Neural cell (in vitro differentiated cells): ENCODE measurements around the gene HMGB3. TPM values are rescaled to one million over a fixed set of nuclear protein-coding genes. Genes with fewer than 3 reads are reported as not detected.
"Not testable (repeated sequence)": the region's sequence is repeated elsewhere in the genome, so short reads cannot be mapped to it uniquely, and the experiment has no call there.

Source experiments
- H2AFZ ChIP-seq: fragments of 200-600, 300-800 bp; sonication (generic), shearing (Covaris generic); 2 replicates; pipeline ENCODE4 v1.6.0; 2014; ENCODE audit warnings: low read depth, mild to moderate bottlenecking, antibody characterized with exemption, low read length, moderate library complexity
- H3F3A ChIP-seq: fragments of 200-600 bp; shearing (Covaris generic); 2 replicates; pipeline ENCODE4 v1.6.1; 2016; ENCODE audit warnings: mild to moderate bottlenecking, moderate library complexity, mixed read lengths, antibody characterized with exemption, low read length; ENCODE audit not compliant: insufficient read depth, poor library complexity, severe bottlenecking
- H3K27ac ChIP-seq: fragments of 200-600, 300-800 bp; sonication (generic), shearing (Covaris generic); 2 replicates; pipeline ENCODE4 v1.5.1; 2014; ENCODE audit warnings: mild to moderate bottlenecking, low read length, moderate library complexity
- H3K27me3 ChIP-seq: fragments of 300-800, 200-600 bp; sonication (generic), shearing (Covaris generic); 2 replicates; pipeline ENCODE4 v1.6.0; 2014; ENCODE audit warnings: mild to moderate bottlenecking, low read depth, low read length, moderate library complexity; ENCODE audit not compliant: insufficient read depth
- H3K36me3 ChIP-seq: fragments of 300-800, 200-600 bp; sonication (generic), shearing (Covaris generic); 2 replicates; pipeline ENCODE4 v1.5.1; 2014; ENCODE audit warnings: mild to moderate bottlenecking, antibody characterized with exemption, low read length, moderate library complexity; ENCODE audit not compliant: insufficient read depth
- H3K4me2 ChIP-seq: fragments of 300-800, 200-600 bp; sonication (generic), shearing (Covaris generic); 2 replicates; pipeline ENCODE4 v1.6.0; 2014; ENCODE audit warnings: mild to moderate bottlenecking, low read length
- H3K4me3 ChIP-seq: fragments of 300-800, 200-600 bp; sonication (generic), shearing (Covaris generic); 2 replicates; pipeline ENCODE4 v1.5.1; 2014; ENCODE audit warnings: mild to moderate bottlenecking, low read length, moderate library complexity
- H3K79me2 ChIP-seq: fragments of 200-600 bp; shearing (Covaris generic); replicated peaks from 2 replicates; pipeline ENCODE4 v1.6.0; 2014; ENCODE audit warnings: mild to moderate bottlenecking, low read length, moderate library complexity; ENCODE audit not compliant: insufficient read depth
- H3K9ac ChIP-seq: fragments of 300-800, 200-600 bp; sonication (generic), shearing (Covaris generic); 2 replicates; pipeline ENCODE4 v1.6.1; 2016; ENCODE audit warnings: mild to moderate bottlenecking, low read length, mixed read lengths
- H3K9me2 ChIP-seq: fragments of 200-600 bp; shearing (Covaris generic); 2 replicates; pipeline ENCODE4 v1.6.1; 2016; ENCODE audit warnings: mild to moderate bottlenecking, low read length, mixed read lengths; ENCODE audit not compliant: insufficient read depth
- H3K9me3 ChIP-seq: fragments of 200-600, 300-800 bp; sonication (generic), shearing (Covaris generic); 2 replicates; pipeline ENCODE4 v1.6.1; 2016; ENCODE audit warnings: mild to moderate bottlenecking, mixed run types, low read length, moderate library complexity, mixed read lengths
- H4K20me1 ChIP-seq: fragments of 200-600 bp; shearing (Covaris generic); 2 replicates; pipeline ENCODE4 v1.6.1; 2016; ENCODE audit warnings: mild to moderate bottlenecking, mixed run types; ENCODE audit not compliant: insufficient read depth
- CTCF ChIP-seq: fragments of 450-650 bp; IDR thresholded peaks from 2 replicates; pipeline ENCODE4 v1.5.1; 2014; ENCODE audit warnings: antibody characterized with exemption, mild to moderate bottlenecking, moderate library complexity; ENCODE audit not compliant: poor library complexity, severe bottlenecking
- EP300 ChIP-seq: fragments of 450-650 bp; conservative IDR thresholded peaks from 2 replicates; pipeline ENCODE4 v1.6.1; 2014; ENCODE audit warnings: antibody characterized with exemption, mild to moderate bottlenecking, moderate library complexity; ENCODE audit not compliant: poor library complexity, severe bottlenecking
- EZH2 ChIP-seq: fragments of 200-600, 300-800 bp; shearing (Covaris generic), sonication (generic); IDR thresholded peaks from 2 replicates; pipeline ENCODE4 v1.6.1; 2014; ENCODE audit warnings: antibody characterized with exemption, low read length, borderline replicate concordance, mild to moderate bottlenecking; ENCODE audit not compliant: insufficient read depth, poor library complexity, severe bottlenecking
- MXI1 ChIP-seq: fragments of 450-650 bp; conservative IDR thresholded peaks from 2 replicates; pipeline ENCODE4 v1.6.1; 2014; ENCODE audit warnings: antibody characterized with exemption, mild to moderate bottlenecking; ENCODE audit not compliant: poor library complexity, severe bottlenecking
- POLR2AphosphoS5 ChIP-seq: IDR thresholded peaks from 2 replicates; pipeline ENCODE4 v1.6.1; 2012
- RAD21 ChIP-seq: fragments of 450-650 bp; conservative IDR thresholded peaks from 2 replicates; pipeline ENCODE4 v1.6.1; 2014; ENCODE audit warnings: antibody characterized with exemption, mild to moderate bottlenecking, moderate library complexity
- REST ChIP-seq: IDR thresholded peaks from 2 replicates; pipeline ENCODE4 v1.6.1; 2012; ENCODE audit warnings: borderline replicate concordance
- SMC3 ChIP-seq: fragments of 450-650 bp; conservative IDR thresholded peaks from 2 replicates; pipeline ENCODE4 v1.6.1; 2014; ENCODE audit warnings: antibody characterized with exemption, mild to moderate bottlenecking, moderate library complexity; ENCODE audit not compliant: poor library complexity
- TAF1 ChIP-seq: IDR thresholded peaks from 2 replicates; pipeline ENCODE4 v1.6.1; 2012; ENCODE audit warnings: low read depth
- polyA plus RNA-seq: library from polyadenylated mRNA; depleted of rRNA; stranded (reverse); fragments of >200 nt; gene quantifications from 2 replicates; pipeline ENCODE4 v1.2.3, GENCODE V29; 2014

The HMGB3 gene
- polyA plus RNA-seq, 1 donor from 2014 or later: 249 TPM

GRCh38 chrX:150961631-150962030, 21.5 kb upstream of the HMGB3 start:
- H2AFZ ChIP-seq: no peak overlapping the region
- H3K79me2 ChIP-seq: no peaks in the 10 kb centered on the region
- H3K27me3 ChIP-seq: no peaks in the 10 kb centered on the region
- H3F3A ChIP-seq: no peaks in the 10 kb centered on the region
- H3K9ac ChIP-seq: no peak overlapping the region
- no peak overlapping the region for H3K4me3 ChIP-seq
- H3K9me2 ChIP-seq: no peaks in the 10 kb centered on the region
- TF ChIP-seq POLR2AphosphoS5 (no peak), REST (no peak), EZH2 (no peak), RAD21 (no peak), CTCF (no peak), TAF1 (no peak), EP300 (no peak), SMC3 (no peak), MXI1 (no peak)
- H3K27ac ChIP-seq: no peak overlapping the region
- H3K9me3 ChIP-seq: no peaks in the 10 kb centered on the region
- no peaks in the 10 kb centered on the region for H4K20me1 ChIP-seq
- no peak overlapping the region for H3K4me2 ChIP-seq
- H3K36me3 ChIP-seq: no peaks in the 10 kb centered on the region

- not testable (repeated sequence) for H3F3A ChIP-seq, H3K27me3 ChIP-seq, H3K36me3 ChIP-seq, H3K9me2 ChIP-seq, H2AFZ ChIP-seq, H3K9ac ChIP-seq, H3K79me2 ChIP-seq, H4K20me1 ChIP-seq, H3K9me3 ChIP-seq, H3K27ac ChIP-seq, H3K4me3 ChIP-seq, H3K4me2 ChIP-seq
Measured at GRCh38 chrX:150964416-150964815, 18.7 kb upstream of the HMGB3 start.

GRCh38 chrX:150966235-150966634, 16.9 kb upstream of the HMGB3 start:
- Histone ChIP-seq H3K9me3 (no peaks in the 10 kb centered on the region), H2AFZ (no peak overlapping the region), H3F3A (no peaks in the 10 kb centered on the region), H3K79me2 (no peaks in the 10 kb centered on the region), H4K20me1 (no peaks in the 10 kb centered on the region), H3K27ac (no peak overlapping the region), H3K36me3 (no peaks in the 10 kb centered on the region), H3K9me2 (no peaks in the 10 kb centered on the region), H3K4me2 (no peak overlapping the region), H3K9ac (no peak overlapping the region), H3K27me3 (no peaks in the 10 kb centered on the region), H3K4me3 (no peak overlapping the region)
- TF ChIP-seq CTCF: no peak
- no peak for TF ChIP-seq SMC3
- TF ChIP-seq EP300: no peak
- TF ChIP-seq POLR2AphosphoS5: no peak
- TF ChIP-seq MXI1: no peak
- TF ChIP-seq RAD21: no peak
- TF ChIP-seq EZH2: no peak
